Measurements from ENCODE around the gene PROX1. TPM values are rescaled to one million over a fixed set of nuclear protein-coding genes. Genes with fewer than 3 reads are reported as not detected.

Gene PROX1
- total RNA-seq, 1 donor from 2014 or later: 23.9 TPM

- Mint-ChIP-seq H3K4me1 (ENCODE audit: unreplicated experiment) (peaks cover 31% of the 10 kb centered on the region), H3K27me3 (no peaks in the 10 kb centered on the region), H3K36me3 (peaks cover 7% of the 10 kb centered on the region), H3K4me3 (no peak overlapping the region), H3K9me3 (no peaks in the 10 kb centered on the region), H3K27ac (no peak overlapping the region)
- DNase-seq (ENCODE audit: extremely low spot score, unreplicated experiment): no peak
- TF ChIP-seq CTCF (conservative IDR thresholded peaks at IDR 0.05): no peak
Observed at GRCh38 chr1:214006845-214007244, 19.1 kb downstream of the PROX1 start.

- H3K4me3 Mint-ChIP-seq: no peak overlapping the region
- H3K27me3 Mint-ChIP-seq: no peaks in the 10 kb centered on the region
- peaks cover 22% of the 10 kb centered on the region for H3K4me1 Mint-ChIP-seq (ENCODE audit: unreplicated experiment)
- peaks cover 3% of the 10 kb centered on the region for H3K36me3 Mint-ChIP-seq
- TF ChIP-seq CTCF (conservative IDR thresholded peaks at IDR 0.05): no peak
- H3K9me3 Mint-ChIP-seq: no peaks in the 10 kb centered on the region
- no peak overlapping the region for H3K27ac Mint-ChIP-seq
- DNase-seq (ENCODE audit: extremely low spot score, unreplicated experiment): no peak
Observed at GRCh38 chr1:214008347-214008746, 20.6 kb downstream of the PROX1 start.

GRCh38 chr1:214008791-214009422 lies 21.1 kb downstream of the PROX1 start:
- Mint-ChIP-seq H3K36me3 (peaks cover 3% of the 10 kb centered on the region), H3K9me3 (no peaks in the 10 kb centered on the region), H3K4me3 (no peak overlapping the region), H3K4me1 (ENCODE audit: unreplicated experiment) (peaks cover 22% of the 10 kb centered on the region), H3K27ac (no peak overlapping the region), H3K27me3 (no peaks in the 10 kb centered on the region)
- TF ChIP-seq CTCF (conservative IDR thresholded peaks at IDR 0.05): no peak
- DNase-seq (ENCODE audit: extremely low spot score, unreplicated experiment): no peak

- H3K27me3 Mint-ChIP-seq: no peaks in the 10 kb centered on the region
- H3K4me1 Mint-ChIP-seq (ENCODE audit: unreplicated experiment): peaks cover 22% of the 10 kb centered on the region
- H3K36me3 Mint-ChIP-seq: peaks cover 3% of the 10 kb centered on the region
- no peaks in the 10 kb centered on the region for H3K9me3 Mint-ChIP-seq
- no peak for TF ChIP-seq CTCF (conservative IDR thresholded peaks at IDR 0.05)
- no peak overlapping the region for H3K27ac Mint-ChIP-seq
- no peak overlapping the region for H3K4me3 Mint-ChIP-seq
- DNase-seq (ENCODE audit: extremely low spot score, unreplicated experiment): no peak
Observed at GRCh38 chr1:214009423-214010196, 21.8 kb downstream of the PROX1 start.

GRCh38 chr1:214010197-214010573 lies 22.4 kb downstream of the PROX1 start:
- peaks cover 22% of the 10 kb centered on the region for H3K4me1 Mint-ChIP-seq (ENCODE audit: unreplicated experiment)
- H3K9me3 Mint-ChIP-seq: no peaks in the 10 kb centered on the region
- peaks cover 3% of the 10 kb centered on the region for H3K36me3 Mint-ChIP-seq
- H3K4me3 Mint-ChIP-seq: no peak overlapping the region
- no peak overlapping the region for H3K27ac Mint-ChIP-seq
- no peaks in the 10 kb centered on the region for H3K27me3 Mint-ChIP-seq
- DNase-seq (ENCODE audit: extremely low spot score, unreplicated experiment): no peak
- TF ChIP-seq CTCF (conservative IDR thresholded peaks at IDR 0.05): no peak
